Ishikawa (cell line): Measurements from ENCODE around the gene FLOT1.

Experiments
- TCF12 ChIP-seq: IDR thresholded peaks from 2 replicates; pipeline ENCODE4 v1.6.1; 2012; ENCODE audit warnings: low read depth
- TF ChIP-seq, protein P1 (sequence below): IDR thresholded peaks from 2 replicates; pipeline ENCODE4 v1.6.1; 2012
- TF ChIP-seq, protein P2 (sequence below): IDR thresholded peaks from 2 replicates; pipeline ENCODE4 v1.6.1; 2012

DNA sequence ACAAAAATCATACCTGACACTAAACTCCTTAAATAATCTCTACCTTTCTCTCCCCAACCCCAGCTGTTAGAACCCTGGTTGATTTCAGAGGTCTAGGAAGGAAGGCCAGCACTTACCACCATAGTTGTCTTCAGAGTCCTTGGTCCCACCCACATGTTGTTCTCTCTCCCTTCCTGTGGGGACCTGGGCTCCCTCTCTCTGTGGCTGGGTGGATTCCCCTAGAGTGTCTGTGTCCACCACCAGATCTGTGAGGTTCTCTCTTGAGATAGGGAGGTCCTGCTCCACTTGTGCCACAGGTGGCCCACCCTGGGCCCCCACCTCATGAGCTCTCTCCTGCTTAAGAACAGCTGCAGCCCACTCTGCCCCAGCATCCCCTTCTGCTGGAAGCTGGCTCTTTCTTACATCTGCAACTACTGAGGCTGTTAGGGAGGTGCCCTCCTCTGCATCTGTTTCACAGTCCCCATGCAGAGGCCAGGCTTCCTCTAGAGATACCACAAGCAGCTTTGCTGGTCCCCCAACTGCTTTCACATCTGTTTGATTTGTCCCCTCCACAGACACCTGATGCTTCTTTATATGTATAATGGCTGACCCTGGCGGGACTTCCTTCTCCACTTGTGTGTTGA lies 30.6 kb downstream of the FLOT1 start:
- TF ChIP-seq, protein P1, sequence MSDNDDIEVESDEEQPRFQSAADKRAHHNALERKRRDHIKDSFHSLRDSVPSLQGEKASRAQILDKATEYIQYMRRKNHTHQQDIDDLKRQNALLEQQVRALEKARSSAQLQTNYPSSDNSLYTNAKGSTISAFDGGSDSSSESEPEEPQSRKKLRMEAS: no peak
- TF ChIP-seq, protein P2, sequence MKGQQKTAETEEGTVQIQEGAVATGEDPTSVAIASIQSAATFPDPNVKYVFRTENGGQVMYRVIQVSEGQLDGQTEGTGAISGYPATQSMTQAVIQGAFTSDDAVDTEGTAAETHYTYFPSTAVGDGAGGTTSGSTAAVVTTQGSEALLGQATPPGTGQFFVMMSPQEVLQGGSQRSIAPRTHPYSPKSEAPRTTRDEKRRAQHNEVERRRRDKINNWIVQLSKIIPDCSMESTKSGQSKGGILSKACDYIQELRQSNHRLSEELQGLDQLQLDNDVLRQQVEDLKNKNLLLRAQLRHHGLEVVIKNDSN: no peak
- no peak for TF ChIP-seq TCF12
